DOHH2 (cell line): Measurements from ENCODE around the gene CFAP221.

Experiments used
- H3F3A ChIP-seq: fragments of 200-600 bp; sonication (generic), shearing (Covaris generic); 2 replicates; pipeline ENCODE4 v1.6.0; 2016; ENCODE audit warnings: antibody characterized with exemption, mild to moderate bottlenecking; ENCODE audit not compliant: control insufficient read depth, insufficient read depth
- H3K27ac ChIP-seq: fragments of 200-600 bp; sonication (generic); 2 replicates; pipeline ENCODE4 v1.5.1; 2014; ENCODE audit warnings: low read depth, mild to moderate bottlenecking, low read length, moderate library complexity
- H3K27me3 ChIP-seq: fragments of 200-600 bp; sonication (generic); 2 replicates; pipeline ENCODE4 v1.6.1; 2014; ENCODE audit warnings: mild to moderate bottlenecking, low read length, mixed read lengths; ENCODE audit not compliant: control insufficient read depth
- H3K36me3 ChIP-seq: fragments of 200-600 bp; sonication (generic); 2 replicates; pipeline ENCODE4 v1.6.1; 2014; ENCODE audit warnings: mild to moderate bottlenecking, low read length, moderate library complexity, mixed read lengths; ENCODE audit not compliant: control insufficient read depth
- H3K4me1 ChIP-seq: fragments of 200-600 bp; sonication (generic); 2 replicates; pipeline ENCODE4 v1.6.1; 2014; ENCODE audit warnings: mild to moderate bottlenecking, low read length, mixed read lengths; ENCODE audit not compliant: control insufficient read depth
- H3K4me2 ChIP-seq: fragments of 200-600 bp; sonication (generic); 2 replicates; pipeline ENCODE4 v1.6.0; 2014; ENCODE audit warnings: mild to moderate bottlenecking, low read length, moderate library complexity
- H3K4me3 ChIP-seq: fragments of 200-600 bp; sonication (generic); 2 replicates; pipeline ENCODE4 v1.5.1; 2014; ENCODE audit warnings: mild to moderate bottlenecking, low read length, mixed read lengths
- H3K79me2 ChIP-seq: fragments of 200-600 bp; sonication (generic); 2 replicates; pipeline ENCODE4 v1.6.1; 2014; ENCODE audit warnings: mild to moderate bottlenecking, low read length, mixed read lengths; ENCODE audit not compliant: control insufficient read depth
- H3K9me2 ChIP-seq: fragments of 200-600 bp; sonication (generic); replicated peaks from 2 replicates; pipeline ENCODE4 v1.6.1; 2014; ENCODE audit warnings: mild to moderate bottlenecking, low read length, mixed read lengths; ENCODE audit not compliant: control insufficient read depth
- H3K9me3 ChIP-seq: fragments of 200-600 bp; sonication (generic); 2 replicates; pipeline ENCODE4 v1.6.1; 2014; ENCODE audit warnings: antibody characterized with exemption, low read length, mixed read lengths; ENCODE audit not compliant: control insufficient read depth, insufficient read depth
- H4K20me1 ChIP-seq: fragments of 200-600 bp; sonication (generic); 2 replicates; pipeline ENCODE4 v1.6.0; 2014; ENCODE audit warnings: low read depth, mild to moderate bottlenecking, antibody characterized with exemption, low read length, moderate library complexity; ENCODE audit not compliant: control insufficient read depth, insufficient read depth
- EZH2phosphoT487 ChIP-seq: fragments of 200-600 bp; sonication (generic); IDR thresholded peaks from 2 replicates; pipeline ENCODE4 v1.6.1; 2017; ENCODE audit warnings: borderline replicate concordance, mild to moderate bottlenecking, antibody characterized with exemption, low read length, moderate library complexity, mixed read lengths
- TF ChIP-seq, protein P1 (sequence below): fragments of 200-600 bp; sonication (generic); IDR thresholded peaks from one replicate; pipeline ENCODE4 v1.5.1; 2014; ENCODE audit warnings: antibody characterized with exemption, mild to moderate bottlenecking, low read depth, low read length; ENCODE audit not compliant: poor library complexity, severe bottlenecking

CFAP221 gene

DNA sequence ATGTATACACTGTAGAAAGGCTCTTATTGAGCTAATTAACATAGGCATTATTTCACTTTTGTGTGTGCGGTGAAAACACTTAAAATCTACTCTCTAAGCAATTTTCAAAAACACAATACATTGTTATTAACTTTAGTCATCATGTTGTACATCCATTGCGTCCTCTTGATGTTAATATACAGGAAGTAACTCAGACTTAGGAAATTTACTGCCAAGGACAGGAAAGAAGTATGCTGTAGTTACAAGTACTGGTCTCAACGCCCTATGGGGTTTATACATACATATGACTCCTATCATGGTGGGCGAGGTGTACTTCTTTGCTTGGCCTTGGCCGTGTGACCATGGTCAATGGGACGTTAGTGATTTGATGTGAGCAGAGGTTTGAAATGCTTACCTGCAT is 35.5 kb upstream of the CFAP221 start:
- Histone ChIP-seq H3K27ac (no peak overlapping the region), H3K9me2 (no peaks in the 10 kb centered on the region), H4K20me1 (no peaks in the 10 kb centered on the region), H3K79me2 (no peaks in the 10 kb centered on the region), H3K36me3 (no peaks in the 10 kb centered on the region), H3K27me3 (peaks cover 5% of the 10 kb centered on the region), H3K4me3 (no peak overlapping the region), H3K9me3 (no peaks in the 10 kb centered on the region), H3K4me1 (no peaks in the 10 kb centered on the region), H3F3A (no peaks in the 10 kb centered on the region), H3K4me2 (no peak overlapping the region)
- TF ChIP-seq, protein P1, sequence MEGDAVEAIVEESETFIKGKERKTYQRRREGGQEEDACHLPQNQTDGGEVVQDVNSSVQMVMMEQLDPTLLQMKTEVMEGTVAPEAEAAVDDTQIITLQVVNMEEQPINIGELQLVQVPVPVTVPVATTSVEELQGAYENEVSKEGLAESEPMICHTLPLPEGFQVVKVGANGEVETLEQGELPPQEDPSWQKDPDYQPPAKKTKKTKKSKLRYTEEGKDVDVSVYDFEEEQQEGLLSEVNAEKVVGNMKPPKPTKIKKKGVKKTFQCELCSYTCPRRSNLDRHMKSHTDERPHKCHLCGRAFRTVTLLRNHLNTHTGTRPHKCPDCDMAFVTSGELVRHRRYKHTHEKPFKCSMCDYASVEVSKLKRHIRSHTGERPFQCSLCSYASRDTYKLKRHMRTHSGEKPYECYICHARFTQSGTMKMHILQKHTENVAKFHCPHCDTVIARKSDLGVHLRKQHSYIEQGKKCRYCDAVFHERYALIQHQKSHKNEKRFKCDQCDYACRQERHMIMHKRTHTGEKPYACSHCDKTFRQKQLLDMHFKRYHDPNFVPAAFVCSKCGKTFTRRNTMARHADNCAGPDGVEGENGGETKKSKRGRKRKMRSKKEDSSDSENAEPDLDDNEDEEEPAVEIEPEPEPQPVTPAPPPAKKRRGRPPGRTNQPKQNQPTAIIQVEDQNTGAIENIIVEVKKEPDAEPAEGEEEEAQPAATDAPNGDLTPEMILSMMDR: no peak
- no peak for TF ChIP-seq EZH2phosphoT487

DNA sequence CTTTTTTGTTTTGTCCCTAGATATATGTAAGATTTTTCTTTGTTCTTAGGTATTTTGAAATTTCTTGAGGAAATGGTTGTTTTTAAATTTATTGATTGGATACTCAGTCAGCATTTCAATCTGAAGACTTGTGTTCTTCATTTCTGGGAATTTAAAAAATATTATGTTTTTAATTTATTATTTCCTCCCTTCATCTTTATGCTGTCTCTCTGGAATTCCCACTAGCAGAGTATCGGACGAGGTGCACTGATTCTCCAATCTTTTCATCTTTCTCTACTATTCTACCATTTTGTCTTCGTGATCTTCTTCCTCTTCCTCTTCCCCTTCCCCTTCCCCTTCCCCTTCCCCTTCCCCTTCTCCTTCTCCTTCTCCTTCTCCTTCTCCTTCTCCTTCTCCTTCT is 32.3 kb upstream of the CFAP221 start:
- no peaks in the 10 kb centered on the region for H3K4me1 ChIP-seq
- H3K9me2 ChIP-seq: no peaks in the 10 kb centered on the region
- H3F3A ChIP-seq: no peaks in the 10 kb centered on the region
- H3K27ac ChIP-seq: no peak overlapping the region
- no peaks in the 10 kb centered on the region for H3K9me3 ChIP-seq
- no peak for TF ChIP-seq EZH2phosphoT487
- TF ChIP-seq, protein P1: no peak
- peaks cover 8% of the 10 kb centered on the region for H3K27me3 ChIP-seq
- H3K79me2 ChIP-seq: no peaks in the 10 kb centered on the region
- no peak overlapping the region for H3K4me2 ChIP-seq
- H3K4me3 ChIP-seq: no peak overlapping the region
- no peaks in the 10 kb centered on the region for H3K36me3 ChIP-seq
- H4K20me1 ChIP-seq: no peaks in the 10 kb centered on the region

DNA sequence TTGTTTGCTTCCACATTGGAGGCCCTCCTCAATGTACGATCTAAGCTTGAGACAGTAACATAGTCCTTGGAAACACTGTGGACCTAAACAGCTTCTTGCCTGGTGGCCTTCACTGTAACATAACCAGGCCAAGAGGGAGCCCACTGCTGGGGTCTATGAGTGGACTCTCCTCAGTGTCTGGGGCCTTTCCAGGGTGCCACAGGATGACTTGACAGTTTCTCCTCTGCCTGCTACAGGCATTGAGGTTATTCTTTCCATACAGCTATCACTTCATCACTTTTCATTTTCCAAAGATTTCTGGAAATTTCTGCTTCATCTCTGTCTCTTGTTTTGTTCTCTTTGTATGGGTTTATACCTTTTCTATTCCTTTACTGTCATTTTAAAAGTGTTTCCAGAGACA is 31.3 kb upstream of the CFAP221 start:
- TF ChIP-seq EZH2phosphoT487: no peak
- TF ChIP-seq, protein P1: no peak
- H3K27me3 ChIP-seq: peaks cover 8% of the 10 kb centered on the region
- H3K4me1 ChIP-seq: no peaks in the 10 kb centered on the region
- H4K20me1 ChIP-seq: no peaks in the 10 kb centered on the region
- H3K79me2 ChIP-seq: no peaks in the 10 kb centered on the region
- H3K27ac ChIP-seq: no peak overlapping the region
- H3K4me2 ChIP-seq: no peak overlapping the region
- no peaks in the 10 kb centered on the region for H3K9me3 ChIP-seq
- H3K36me3 ChIP-seq: no peaks in the 10 kb centered on the region
- no peaks in the 10 kb centered on the region for H3K9me2 ChIP-seq
- H3K4me3 ChIP-seq: no peak overlapping the region
- H3F3A ChIP-seq: no peaks in the 10 kb centered on the region

DNA sequence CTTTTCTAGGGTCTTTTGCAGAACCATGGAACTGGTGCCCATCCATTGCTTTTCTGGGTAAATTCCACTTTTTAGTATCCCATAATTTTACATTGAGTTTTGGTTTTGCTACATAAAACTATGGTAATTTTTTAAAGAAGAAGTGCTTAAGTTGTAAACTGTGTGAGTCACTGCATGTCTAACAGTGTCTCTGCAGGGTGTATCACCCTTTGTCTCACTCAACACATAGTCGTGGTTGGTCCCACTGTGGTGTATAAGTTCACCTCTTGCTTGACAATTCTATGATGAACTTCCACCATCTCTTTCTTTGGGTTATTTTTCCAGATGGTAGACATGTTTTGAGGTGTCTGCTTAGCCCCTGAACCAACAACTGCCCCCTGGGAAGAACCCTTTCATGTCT is 30.4 kb upstream of the CFAP221 start:
- H3K9me3 ChIP-seq: no peaks in the 10 kb centered on the region
- no peak overlapping the region for H3K4me3 ChIP-seq
- no peaks in the 10 kb centered on the region for H3F3A ChIP-seq
- TF ChIP-seq EZH2phosphoT487: no peak
- no peaks in the 10 kb centered on the region for H3K79me2 ChIP-seq
- H3K9me2 ChIP-seq: no peaks in the 10 kb centered on the region
- H4K20me1 ChIP-seq: no peaks in the 10 kb centered on the region
- H3K4me1 ChIP-seq: no peaks in the 10 kb centered on the region
- H3K36me3 ChIP-seq: no peaks in the 10 kb centered on the region
- no peak overlapping the region for H3K27ac ChIP-seq
- H3K4me2 ChIP-seq: no peak overlapping the region
- peaks cover 8% of the 10 kb centered on the region for H3K27me3 ChIP-seq
